Measurements from ENCODE around the gene CYRIA. TPM values are rescaled to one million over a fixed set of nuclear protein-coding genes. Genes with fewer than 3 reads are reported as not detected.
A peak's percentile ranks its signal among the peaks of the same experiment; 100 is the strongest.

CYRIA gene
- total and polyA plus RNA-seq, 10 of the 15 experiments (the other 5 are each of a cell fraction or from before 2014, with no cell fraction given): 3.0 to 13.1 (median 8.5) TPM

DNA sequence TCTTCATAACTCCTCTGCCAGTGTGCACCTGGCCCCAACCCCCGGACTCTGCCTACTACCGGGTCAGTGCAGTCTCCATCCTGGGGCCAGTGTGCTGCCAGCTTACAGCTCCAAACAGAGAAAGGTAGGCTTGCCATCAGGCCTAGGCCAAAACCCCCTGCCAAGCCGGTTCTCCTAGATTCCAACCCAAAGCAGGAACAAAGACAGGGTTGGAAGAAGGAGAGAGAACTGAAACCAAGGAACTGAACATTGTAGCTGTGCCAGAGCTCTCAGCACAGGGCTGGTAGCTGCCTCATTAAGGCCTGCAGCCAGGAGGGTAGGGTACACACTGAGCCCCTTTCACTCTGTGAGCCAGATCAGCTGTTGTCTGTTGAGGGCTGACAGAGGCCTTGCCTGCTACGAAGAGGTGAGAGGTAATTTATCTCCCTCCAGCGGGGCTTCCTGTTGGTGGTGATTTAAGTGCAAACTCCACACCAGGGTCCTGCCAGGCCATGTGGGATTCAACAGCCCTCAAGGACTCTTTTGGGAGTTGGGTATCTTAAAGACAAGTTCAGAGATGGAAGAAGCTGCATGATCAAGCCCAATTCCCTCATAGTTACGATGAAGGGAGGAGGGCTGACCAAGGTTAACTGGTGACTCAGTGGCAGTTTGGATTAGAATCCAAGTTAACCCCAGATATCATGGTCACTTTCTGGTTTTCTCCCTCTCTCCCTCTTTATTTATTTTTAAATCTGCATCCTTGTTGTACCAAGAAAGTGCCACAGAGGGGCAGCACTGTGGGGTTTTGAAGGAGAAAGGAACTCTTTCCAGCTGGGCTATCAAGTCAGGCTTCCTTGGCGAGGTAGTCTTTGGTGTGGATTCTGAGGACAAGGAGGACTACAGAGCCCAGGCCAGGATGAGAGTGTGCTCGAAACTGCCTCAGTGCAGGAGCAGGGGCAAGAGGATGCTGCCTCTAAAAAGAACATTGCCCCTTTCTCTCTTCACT lies 48.1 kb downstream of the CYRIA start:
- no TSS peak for BruUV-seq (replicated peaks)
- intact Hi-C loops (cut with micrococcal nuclease; ENCODE audit: unreplicated experiment): loop anchor here (10.0 kb wide), 1 partner anchor 287 kb away; no protein-coding TSS in a partner anchor
- Histone ChIP-seq H3K36me3 (ENCODE audit: control insufficient read depth in 2 of 2, insufficient read depth in 2 of 2, low read length in 1 of 2) (0 out of 4 replicates have a peak, but pooled peaks cover 0 to 3% of the 10 kb centered on the region in 2 experiments), H3K4me1 (ENCODE audit: control insufficient read depth, insufficient read depth, low read length) (no peaks in the 10 kb centered on the region), H2AFZ (ENCODE audit: control insufficient read depth, low read depth, low read length) (no peak overlapping the region), H3K79me2 (ENCODE audit: control insufficient read depth, insufficient read depth, low read length) (no peaks in the 10 kb centered on the region), H3K9me3 (replicated peaks; ENCODE audit: control insufficient read depth, insufficient read depth, low read length) (no peaks in the 10 kb centered on the region), H3K27ac (ENCODE audit: control insufficient read depth, insufficient read depth) (no peak overlapping the region), H4K20me1 (ENCODE audit: control insufficient read depth, insufficient read depth) (no peaks in the 10 kb centered on the region), H3K4me2 (ENCODE audit: control insufficient read depth, insufficient read depth) (no peak overlapping the region), H3K4me3 (no peak overlapping the region), H3K9ac (ENCODE audit: control insufficient read depth, insufficient read depth, low read length) (no peak overlapping the region), H3K27me3 (replicated peaks in 1 of 2; ENCODE audit: control insufficient read depth in 2 of 2, insufficient read depth in 2 of 2, low read length in 1 of 2) (peaks cover 0 to 3% of the 10 kb centered on the region in 2 experiments; a peak in 2 of 4 replicates)
- in situ Hi-C loops (cut with MboI): loop anchor here (10.0 kb wide), 1 partner anchor 973 kb away; no protein-coding TSS in a partner anchor
- ATAC-seq: no peak
- SMC1A ChIA-PET (ENCODE audit: uncharacterized antibody, unreplicated experiment): interaction anchor here (0.6 to 7.7 kb wide), 15 partner anchors 10 to 139 kb away, joined by 3 to 56 read pairs (median 3); no protein-coding TSS in a partner anchor
- TF ChIP-seq NR2C2 (IDR thresholded peaks at IDR 0.05; ENCODE audit: borderline replicate concordance, control insufficient read depth, insufficient read length, low read depth) (no peak), RAD21 (IDR thresholded peaks at IDR 0.05; ENCODE audit: insufficient read depth, low read depth, low read length) (peak; percentile 48), SMC3 (IDR thresholded peaks at IDR 0.05; ENCODE audit: borderline replicate concordance, low read length) (peak; percentile 30; the same call in 1 of the 2 replicates)
- TF ChIP-seq, protein P1, sequence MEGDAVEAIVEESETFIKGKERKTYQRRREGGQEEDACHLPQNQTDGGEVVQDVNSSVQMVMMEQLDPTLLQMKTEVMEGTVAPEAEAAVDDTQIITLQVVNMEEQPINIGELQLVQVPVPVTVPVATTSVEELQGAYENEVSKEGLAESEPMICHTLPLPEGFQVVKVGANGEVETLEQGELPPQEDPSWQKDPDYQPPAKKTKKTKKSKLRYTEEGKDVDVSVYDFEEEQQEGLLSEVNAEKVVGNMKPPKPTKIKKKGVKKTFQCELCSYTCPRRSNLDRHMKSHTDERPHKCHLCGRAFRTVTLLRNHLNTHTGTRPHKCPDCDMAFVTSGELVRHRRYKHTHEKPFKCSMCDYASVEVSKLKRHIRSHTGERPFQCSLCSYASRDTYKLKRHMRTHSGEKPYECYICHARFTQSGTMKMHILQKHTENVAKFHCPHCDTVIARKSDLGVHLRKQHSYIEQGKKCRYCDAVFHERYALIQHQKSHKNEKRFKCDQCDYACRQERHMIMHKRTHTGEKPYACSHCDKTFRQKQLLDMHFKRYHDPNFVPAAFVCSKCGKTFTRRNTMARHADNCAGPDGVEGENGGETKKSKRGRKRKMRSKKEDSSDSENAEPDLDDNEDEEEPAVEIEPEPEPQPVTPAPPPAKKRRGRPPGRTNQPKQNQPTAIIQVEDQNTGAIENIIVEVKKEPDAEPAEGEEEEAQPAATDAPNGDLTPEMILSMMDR (IDR thresholded peaks at IDR 0.05 in 2 of 3, conservative IDR thresholded peaks at IDR 0.05 in 1 of 3; ENCODE audit: control insufficient read depth in 2 of 3, extremely low read depth in 1 of 3, insufficient read depth in 1 of 3, low read depth in 3 of 3, low read length in 3 of 3): peak in 2 of 3 experiments; percentile 22 to 24; a peak in 3 of 6 replicates
- RAD21 ChIA-PET (ENCODE audit: unreplicated experiment): interaction anchor here (0.9 to 2.4 kb wide), 3 partner anchors 36 to 139 kb away, joined by 3 to 8 read pairs (median 6); no protein-coding TSS in a partner anchor
- WGBS (ENCODE audit: insufficient coverage, insufficient replicate concordance, low lambda C conversion rate, missing lambda C conversion rate): 65% methylated on average over 7 of the region's 8 CpGs
- CTCF ChIA-PET: interaction anchor here (0.7 to 10.3 kb wide), 8 partner anchors 9 to 139 kb away, joined by 3 to 83 read pairs (median 4); no protein-coding TSS in a partner anchor
- DNase-seq (ENCODE audit: low read depth, low spot score): no peak
- POLR2A ChIA-PET: interaction anchor here (0.6 to 1.7 kb wide), 2 partner anchors 37 to 201 kb away, joined by 3 to 10 read pairs; no protein-coding TSS in a partner anchor
- no peak for FAIRE-seq
